H1 (cell line): ENCODE results near the gene CC2D1A. TPM values are rescaled to one million over a fixed set of nuclear protein-coding genes. Genes with fewer than 3 reads are reported as not detected.

Source experiments
- CTCF ChIA-PET: fragments of 300-600 bp; sonication (Branson Sonifier 250); formaldehyde crosslinking; loops from one replicate; lab custom pipeline; 2021; ENCODE audit not compliant: partially characterized antibody; lab: Charles Lee
- POLR2A ChIA-PET: fragments of 300-600 bp; sonication (Branson Sonifier 250); formaldehyde crosslinking; loops from one replicate; lab custom pipeline; 2021; ENCODE audit warnings: inconsistent platforms; ENCODE audit not compliant: partially characterized antibody; lab: Charles Lee
- DNase-seq, 2 experiments: peaks; one replicate each; pipeline versions ENCODE4 v3.0.0 to v3.0.0-alpha.2; 2010 to 2022; ENCODE audit warnings: low spot score in 2 of 2, low read depth in 1 of 2, mixed read lengths in 1 of 2
- FAIRE-seq: peaks from 2 replicates; lab custom pipeline; 2011; peaks lifted over from hg19 to GRCh38; lab: Jason Lieb, UNC
- H2AFZ ChIP-seq: 2 replicates; pipeline ENCODE4 v1.8.1; 2012; ENCODE audit warnings: low read length, inconsistent platforms
- H2AK5ac ChIP-seq: 2 replicates; pipeline ENCODE4 v1.6.1; 2013; ENCODE audit warnings: low read depth, low read length
- H2BK120ac ChIP-seq: replicated peaks from 2 replicates; pipeline ENCODE3; 2013; ENCODE audit warnings: low read depth, low read length, inconsistent platforms
- H2BK12ac ChIP-seq: 2 replicates; pipeline ENCODE4 v1.6.1; 2013; ENCODE audit warnings: low read depth, low read length
- H2BK15ac ChIP-seq: 2 replicates; pipeline ENCODE4 v1.6.1; 2013; ENCODE audit warnings: low read length
- H2BK20ac ChIP-seq: 2 replicates; pipeline ENCODE4 v1.6.1; 2013; ENCODE audit warnings: low read length
- H2BK5ac ChIP-seq: 2 replicates; pipeline ENCODE4 v1.6.1; 2013; ENCODE audit warnings: low read depth, low read length
- H3K14ac ChIP-seq: 2 replicates; pipeline ENCODE4 v1.6.1; 2013; ENCODE audit warnings: inconsistent platforms; ENCODE audit not compliant: insufficient read length
- H3K18ac ChIP-seq: 2 replicates; pipeline ENCODE4 v1.6.1; 2013; ENCODE audit warnings: low read length; ENCODE audit errors: extremely low read depth
- H3K23ac ChIP-seq: 2 replicates; pipeline ENCODE4 v1.6.1; 2013; ENCODE audit warnings: inconsistent platforms; ENCODE audit not compliant: insufficient read length
- H3K23me2 ChIP-seq: 2 replicates; pipeline ENCODE4 v1.6.1; 2013; ENCODE audit warnings: low read depth, low read length
- H3K27ac ChIP-seq: 2 replicates; pipeline ENCODE4 v1.6.1; 2011; ENCODE audit warnings: low read depth, low read length, inconsistent platforms
- H3K27me3 ChIP-seq, 4 experiments: replicated peaks in 1 of 4; 1 replicate in 1 of 4; 2 replicates in 3 of 4; pipeline versions ENCODE4 v1.6.1 to v1.8.1; 2011 to 2013; ENCODE audit warnings: low read length in 3 of 4, mild to moderate bottlenecking in 3 of 4, inconsistent platforms in 2 of 4, mixed read lengths in 2 of 4, moderate library complexity in 1 of 4; ENCODE audit not compliant: control insufficient read depth in 3 of 4, insufficient read depth in 3 of 4; ENCODE audit errors: extremely low read depth in 1 of 4
- H3K36me3 ChIP-seq, 4 experiments: 2 replicates each; pipeline versions ENCODE4 v1.6.1 to v1.8.1; 2011 to 2013; ENCODE audit warnings: mild to moderate bottlenecking in 4 of 4, low read length in 3 of 4, moderate library complexity in 2 of 4, control low read depth in 1 of 4, inconsistent platforms in 1 of 4; ENCODE audit not compliant: insufficient read depth in 4 of 4, control insufficient read depth in 2 of 4
- H3K4ac ChIP-seq: replicated peaks from 2 replicates; pipeline ENCODE3; 2013; ENCODE audit warnings: low read length, low read depth, mixed read lengths, inconsistent platforms; ENCODE audit not compliant: insufficient read length
- H3K4me1 ChIP-seq, 4 experiments: replicated peaks in 1 of 4; 1 replicate in 1 of 4; 2 replicates in 3 of 4; pipeline versions ENCODE4 v1.6.1 to v1.8.1; 2011 to 2013; ENCODE audit warnings: low read length in 3 of 4, inconsistent platforms in 2 of 4, mixed read lengths in 1 of 4; ENCODE audit not compliant: insufficient read depth in 4 of 4, control insufficient read depth in 3 of 4
- H3K4me2 ChIP-seq, 2 experiments: 2 replicates each; pipeline versions ENCODE4 v1.6.1 to v1.8.1; 2011 to 2013; ENCODE audit warnings: low read depth in 2 of 2, low read length in 2 of 2, control low read depth in 1 of 2, inconsistent platforms in 1 of 2, mild to moderate bottlenecking in 1 of 2; ENCODE audit not compliant: insufficient read depth in 1 of 2
- H3K4me3 ChIP-seq, 4 experiments: fragments of 200-600, 300-600 bp in 1 of 4; sonication (generic), shearing (Covaris generic), sonication (Bioruptor Twin) in 1 of 4; 2 replicates each; pipeline versions ENCODE4 v1.5.1 to v1.8.1; 2011 to 2016; ENCODE audit warnings: low read length in 4 of 4, low read depth in 3 of 4, control low read depth in 2 of 4, inconsistent platforms in 2 of 4, mild to moderate bottlenecking in 2 of 4, mixed read lengths in 1 of 4, moderate library complexity in 1 of 4; ENCODE audit not compliant: insufficient read depth in 2 of 4; ENCODE audit errors: extremely low read depth in 1 of 4
- H3K56ac ChIP-seq: replicated peaks from 2 replicates; pipeline ENCODE3; 2013; ENCODE audit warnings: low read depth, mild to moderate bottlenecking, mixed read lengths, low read length, inconsistent platforms; ENCODE audit not compliant: insufficient read length
- H3K79me1 ChIP-seq: 2 replicates; pipeline ENCODE4 v1.6.1; 2013; ENCODE audit warnings: low read depth, low read length, control low read depth
- H3K79me2 ChIP-seq, 2 experiments: 2 replicates each; pipeline versions ENCODE4 v1.6.1 to v1.8.1; 2012 to 2013; ENCODE audit warnings: low read length in 2 of 2, mild to moderate bottlenecking in 2 of 2, inconsistent platforms in 1 of 2; ENCODE audit not compliant: insufficient read depth in 2 of 2, control insufficient read depth in 1 of 2
- H3K9ac ChIP-seq, 4 experiments: replicated peaks in 1 of 4; 1 replicate in 1 of 4; 2 replicates in 3 of 4; pipeline versions ENCODE4 v1.6.1 to v1.8.1; 2011 to 2013; ENCODE audit warnings: low read depth in 3 of 4, low read length in 3 of 4, control low read depth in 2 of 4, mild to moderate bottlenecking in 2 of 4, moderate library complexity in 2 of 4, inconsistent platforms in 1 of 4; ENCODE audit errors: extremely low read depth in 1 of 4
- H3K9me3 ChIP-seq, 2 experiments: 2 replicates each; pipeline versions ENCODE4 v1.6.1 to v1.8.1; 2012 to 2013; ENCODE audit warnings: mild to moderate bottlenecking in 2 of 2, moderate library complexity in 2 of 2, control low read depth in 1 of 2, inconsistent platforms in 1 of 2, low read depth in 1 of 2, low read length in 1 of 2, mixed read lengths in 1 of 2; ENCODE audit not compliant: insufficient read depth in 2 of 2
- H4K20me1 ChIP-seq, 2 experiments: replicated peaks in 1 of 2; 2 replicates each; pipeline versions ENCODE3 to v1.8.1; 2011 to 2013; ENCODE audit warnings: inconsistent platforms in 2 of 2, low read length in 2 of 2, mild to moderate bottlenecking in 1 of 2; ENCODE audit not compliant: insufficient read depth in 2 of 2, control insufficient read depth in 1 of 2
- H4K5ac ChIP-seq: 2 replicates; pipeline ENCODE4 v1.6.1; 2013; ENCODE audit warnings: low read length, low read depth, mixed read lengths, inconsistent platforms; ENCODE audit not compliant: insufficient read length
- H4K8ac ChIP-seq: 2 replicates; pipeline ENCODE4 v1.8.0; 2013; ENCODE audit warnings: mild to moderate bottlenecking, moderate library complexity, low read length, inconsistent platforms; ENCODE audit not compliant: insufficient read depth; ENCODE audit errors: extremely low read depth
- H4K91ac ChIP-seq: replicated peaks from 2 replicates; pipeline ENCODE3; 2013; ENCODE audit warnings: low read length, mixed read lengths, inconsistent platforms; ENCODE audit not compliant: insufficient read length
- BRCA1 ChIP-seq: IDR thresholded peaks from 2 replicates; pipeline ENCODE4 v1.6.1; 2012; ENCODE audit warnings: low read depth, low read length, improper control_type of control experiment
- CBX8 ChIP-seq: fragments of 300-800, 300-1000 bp; sonication (generic); IDR thresholded peaks from 2 replicates; pipeline ENCODE4 v1.7.1; 2016; ENCODE audit warnings: low read depth, low read length, borderline replicate concordance
- KDM5A ChIP-seq: fragments of 200-600 bp; IDR thresholded peaks from 2 replicates; pipeline ENCODE4 v1.7.1; 2012; ENCODE audit warnings: mild to moderate bottlenecking, low read length, inconsistent platforms, mixed read lengths
- RAD21 ChIP-seq, 2 experiments: IDR thresholded peaks in 1 of 2; conservative IDR thresholded peaks in 1 of 2; 2 replicates each; pipeline ENCODE4 v1.6.1; 2011; ENCODE audit warnings: low read depth in 2 of 2, low read length in 2 of 2, improper control_type of control experiment in 1 of 2, inconsistent platforms in 1 of 2, mild to moderate bottlenecking in 1 of 2, moderate library complexity in 1 of 2
- SAP30 ChIP-seq: fragments of 300-600 bp; sonication (generic); IDR thresholded peaks from 2 replicates; pipeline ENCODE4 v1.7.1; 2012; ENCODE audit warnings: low read length, moderate library complexity, mild to moderate bottlenecking, inconsistent platforms; ENCODE audit not compliant: insufficient read depth, insufficient replicate concordance
- SP1 ChIP-seq: IDR thresholded peaks from 2 replicates; pipeline ENCODE4 v1.6.1; 2011; ENCODE audit warnings: low read depth, low read length
- SRF ChIP-seq: IDR thresholded peaks from 2 replicates; pipeline ENCODE4 v1.6.1; 2011; ENCODE audit warnings: mild to moderate bottlenecking, low read depth, low read length, moderate library complexity
- SUZ12 ChIP-seq: fragments of 200-600 bp; sonication (generic); IDR thresholded peaks from 2 replicates; pipeline ENCODE4 v1.6.1; 2012; ENCODE audit warnings: mild to moderate bottlenecking, inconsistent platforms, low read length, moderate library complexity, mixed read lengths
- TAF1 ChIP-seq: IDR thresholded peaks from 2 replicates; pipeline ENCODE4 v1.6.1; 2011; ENCODE audit warnings: mild to moderate bottlenecking, low read depth, low read length
- TEAD4 ChIP-seq: IDR thresholded peaks from 2 replicates; pipeline ENCODE4 v1.6.1; 2012; ENCODE audit warnings: low read depth, low read length, inconsistent platforms, mixed read lengths
- WGBS, 2 experiments: shearing (Covaris generic) in 1 of 2; methylation state at CpG; one replicate each; pipeline versions ENCODE4 v1.1.6 to v1.1.7; 2013 to 2015; ENCODE audit warnings: low lambda C conversion rate in 2 of 2, mixed read lengths in 2 of 2, inconsistent platforms in 1 of 2, low coverage in 1 of 2, missing lambda C conversion rate in 1 of 2; ENCODE audit not compliant: insufficient replicate concordance in 2 of 2, insufficient coverage in 1 of 2, insufficient read length in 1 of 2; ENCODE audit errors: extremely low coverage in 1 of 2, missing lambda C conversion rate in 1 of 2; 5-methylcytosine and 5-hydroxymethylcytosine counted together
- polyA plus RNA-seq, 7 experiments: library from polyadenylated mRNA; depleted of rRNA in 3 of 7; stranded (reverse) in 5 of 7; unstranded in 2 of 7; fragments of >200 nt in 5 of 7; fragments of 200-250 nt in 2 of 7; gene quantifications; 1 replicate in 5 of 7; 2 replicates in 1 of 7; 4 replicates in 1 of 7; pipeline versions ENCODE4 v1.2.1 to v1.2.3, GENCODE V29; 2011 to 2013; ENCODE audit warnings: missing spikeins in 2 of 7, mixed read lengths in 2 of 7
- total RNA-seq: library from RNA; stranded (reverse); fragmentation: NEBNext Ultra II Directional; extraction: Animal tissue kit (Norgen Biotek cat#: 25700); gene quantifications from 2 replicates; pipeline ENCODE4 v1.2.1, GENCODE V29; 2021
- TF ChIP-seq, protein P1 (sequence below), 3 experiments: IDR thresholded peaks; 1 replicate in 2 of 3; 2 replicates in 1 of 3; pipeline versions ENCODE4 v1.5.1 to v1.6.1; 2011; ENCODE audit warnings: low read length in 3 of 3, mild to moderate bottlenecking in 3 of 3, inconsistent platforms in 2 of 3, low read depth in 1 of 3, moderate library complexity in 1 of 3; ENCODE audit not compliant: insufficient read depth in 1 of 3; ENCODE audit errors: control extremely low read depth in 1 of 3

CC2D1A gene
- total and polyA plus RNA-seq, 2 of the 8 experiments (the other 6 are each of a cell fraction or from before 2014, with no cell fraction given), result 12.5 to 33.0 TPM

DNA sequence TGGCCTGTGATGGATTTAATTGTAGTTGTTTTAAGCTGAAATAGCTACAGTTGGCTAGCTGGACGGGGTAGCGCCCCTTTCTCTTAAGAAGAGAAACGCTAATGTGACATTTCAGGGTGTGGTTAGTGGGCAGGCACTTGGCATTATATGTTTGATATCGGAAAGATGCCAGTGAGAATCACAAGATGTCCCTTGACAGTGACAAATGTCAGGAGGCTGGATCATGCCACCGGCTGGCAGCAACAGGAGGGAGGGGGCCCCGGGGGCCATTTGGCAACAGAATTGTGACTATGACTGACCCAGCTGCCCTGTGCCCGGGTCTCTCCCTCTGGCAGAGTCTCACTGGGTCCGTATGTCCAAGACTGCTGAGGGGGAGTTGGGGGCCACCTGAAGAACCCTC lies 51.0 kb downstream of the CC2D1A start:
- no peak overlapping the region for H4K5ac ChIP-seq
- H3K14ac ChIP-seq, result no peak overlapping the region
- no peaks in the 10 kb centered on the region for H3K9me3 ChIP-seq
- H2AK5ac ChIP-seq, result no peak overlapping the region
- peaks cover 20 to 45% (median 45%) of the 10 kb centered on the region in 4 experiments for H3K36me3 ChIP-seq
- 94% methylated on average over 6 of the region's 8 CpGs; no CpG with 5 or more reads in 1 of the 2 experiments for WGBS, 2 experiments
- ChIA-PET POLR2A (interaction anchor here (1.0 to 2.3 kb wide), 2 partner anchors 17 to 24 kb away, joined by 3 to 7 read pairs; no protein-coding TSS in a partner anchor), CTCF (interaction anchor here (0.6 to 7.8 kb wide), 7 partner anchors 18 to 106 kb away, joined by 3 to 77 read pairs (median 3); partner anchors contain the start of genes BRME1 and CC2D1A)
- no peak overlapping the region for H3K9ac ChIP-seq
- no peak overlapping the region for H3K23ac ChIP-seq
- H3K27me3 ChIP-seq, result no peaks in the 10 kb centered on the region
- H3K4ac ChIP-seq, result no peak overlapping the region
- H4K91ac ChIP-seq, result no peak overlapping the region
- H3K27ac ChIP-seq, result no peak overlapping the region
- H2BK20ac ChIP-seq, result no peak overlapping the region
- no peak overlapping the region for H3K56ac ChIP-seq
- no peak for DNase-seq
- no peak overlapping the region for H3K18ac ChIP-seq
- H2AFZ ChIP-seq, result no peak overlapping the region
- peaks cover 0 to 19% of the 10 kb centered on the region in 2 experiments; a peak in 3 of 4 replicates for H3K79me2 ChIP-seq
- peaks cover 0 to 7% (median 6%) of the 10 kb centered on the region in 4 experiments; a peak in 6 of 7 replicates for H3K4me1 ChIP-seq
- H4K20me1 ChIP-seq, result peaks cover 0 to 16% of the 10 kb centered on the region in 2 experiments
- no peak overlapping the region for H2BK15ac ChIP-seq
- no peak for FAIRE-seq
- no peak overlapping the region for H4K8ac ChIP-seq
- no peak overlapping the region for H3K4me3 ChIP-seq
- no peak overlapping the region for H3K4me2 ChIP-seq
- no peak overlapping the region for H2BK5ac ChIP-seq
- H2BK12ac ChIP-seq, result no peak overlapping the region
- peaks cover 9% of the 10 kb centered on the region; the same call in 1 of the 2 replicates for H3K23me2 ChIP-seq
- H2BK120ac ChIP-seq, result no peak overlapping the region
- H3K79me1 ChIP-seq, result peaks cover 13% of the 10 kb centered on the region
- no peak for TF ChIP-seq KDM5A
- TF ChIP-seq TEAD4, result no peak
- no peak for TF ChIP-seq SUZ12
- no peak for TF ChIP-seq BRCA1
- TF ChIP-seq, protein P1, sequence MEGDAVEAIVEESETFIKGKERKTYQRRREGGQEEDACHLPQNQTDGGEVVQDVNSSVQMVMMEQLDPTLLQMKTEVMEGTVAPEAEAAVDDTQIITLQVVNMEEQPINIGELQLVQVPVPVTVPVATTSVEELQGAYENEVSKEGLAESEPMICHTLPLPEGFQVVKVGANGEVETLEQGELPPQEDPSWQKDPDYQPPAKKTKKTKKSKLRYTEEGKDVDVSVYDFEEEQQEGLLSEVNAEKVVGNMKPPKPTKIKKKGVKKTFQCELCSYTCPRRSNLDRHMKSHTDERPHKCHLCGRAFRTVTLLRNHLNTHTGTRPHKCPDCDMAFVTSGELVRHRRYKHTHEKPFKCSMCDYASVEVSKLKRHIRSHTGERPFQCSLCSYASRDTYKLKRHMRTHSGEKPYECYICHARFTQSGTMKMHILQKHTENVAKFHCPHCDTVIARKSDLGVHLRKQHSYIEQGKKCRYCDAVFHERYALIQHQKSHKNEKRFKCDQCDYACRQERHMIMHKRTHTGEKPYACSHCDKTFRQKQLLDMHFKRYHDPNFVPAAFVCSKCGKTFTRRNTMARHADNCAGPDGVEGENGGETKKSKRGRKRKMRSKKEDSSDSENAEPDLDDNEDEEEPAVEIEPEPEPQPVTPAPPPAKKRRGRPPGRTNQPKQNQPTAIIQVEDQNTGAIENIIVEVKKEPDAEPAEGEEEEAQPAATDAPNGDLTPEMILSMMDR (IDR thresholded peaks at IDR 0.05; ENCODE audit: control extremely low read depth in 1 of 3, insufficient read depth in 1 of 3, low read depth in 1 of 3, low read length in 3 of 3), result no peak
- no peak for TF ChIP-seq SP1
- TF ChIP-seq TAF1, result no peak
- no peak for TF ChIP-seq RAD21 (IDR thresholded peaks at IDR 0.05 in 1 of 2, conservative IDR thresholded peaks at IDR 0.05 in 1 of 2; ENCODE audit: low read depth in 2 of 2, low read length in 2 of 2)
- TF ChIP-seq CBX8, result no peak
- no peak for TF ChIP-seq SRF
- no peak for TF ChIP-seq SAP30
